Measurements from ENCODE around the gene KPTN.

KPTN gene

DNA sequence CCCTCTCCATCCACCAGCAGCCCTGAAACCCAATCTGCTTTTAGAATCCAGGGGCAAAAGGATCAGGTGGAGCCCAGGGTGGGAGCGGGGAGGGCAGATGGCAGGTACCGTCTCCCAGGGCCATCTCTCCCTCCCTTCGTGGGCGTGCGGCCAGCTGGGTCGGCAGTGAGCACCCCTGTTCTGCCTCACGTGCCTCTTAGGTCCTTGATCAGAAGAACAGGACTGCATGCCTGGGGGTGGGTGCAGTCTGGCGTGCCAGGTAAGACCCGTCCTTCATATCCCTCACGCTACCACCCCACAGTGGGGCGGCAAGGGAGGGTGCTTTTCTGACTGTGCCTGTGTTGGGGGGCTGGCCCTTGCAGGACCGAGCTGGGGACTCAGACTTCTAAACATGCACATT lies 14.3 kb downstream of the KPTN start:
- no peak for DNase-seq (ENCODE audit: low read depth in 2 of 3, low spot score in 2 of 3)

- DNase-seq (ENCODE audit: low read depth in 2 of 3, low spot score in 2 of 3): no peak
These were observed 14.7 kb downstream of the KPTN start for GRCh38 chr19:47469363-47469700.

DNA sequence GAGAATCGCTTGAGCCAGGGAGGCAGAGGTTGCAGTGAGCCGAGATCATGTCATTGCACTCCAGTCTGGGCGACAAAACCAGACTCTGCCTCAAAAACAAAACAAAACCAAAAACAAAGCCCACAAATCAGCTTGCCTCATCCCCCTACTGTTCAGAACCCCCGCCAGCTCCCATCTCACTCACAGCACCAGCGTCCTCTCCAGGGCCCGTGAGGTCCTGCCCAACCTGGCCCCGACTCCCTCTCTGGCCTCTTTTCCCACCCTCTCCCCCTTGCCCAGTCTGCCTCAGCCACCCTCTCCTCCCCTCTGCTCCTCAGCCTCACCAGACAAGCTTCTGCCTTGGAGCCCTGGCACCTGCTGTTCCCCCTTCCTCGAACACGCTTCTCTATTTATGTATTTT lies 16.1 kb downstream of the KPTN start:
- DNase-seq (ENCODE audit: low read depth in 2 of 3, low spot score in 2 of 3): no peak

DNA sequence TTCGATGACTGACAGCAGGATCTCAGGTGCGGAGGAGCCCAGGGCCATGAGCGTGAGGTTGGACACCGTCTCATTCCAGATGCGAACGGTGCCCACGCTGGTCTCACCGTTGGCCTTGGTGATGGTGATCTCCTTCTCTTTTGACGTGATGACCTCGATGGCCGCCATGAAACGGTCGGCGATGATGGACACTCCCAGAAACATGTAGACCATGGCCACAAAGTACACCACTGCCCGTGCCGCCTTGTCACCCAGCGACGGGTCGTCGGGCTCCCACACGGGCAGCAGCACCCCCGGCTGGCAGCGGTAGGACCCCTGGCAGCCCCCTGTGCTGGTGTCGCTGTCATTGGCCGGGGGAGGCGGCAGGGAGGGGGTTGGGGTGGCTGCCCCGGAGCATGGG lies 18.1 kb downstream of the KPTN start:
- DNase-seq (ENCODE audit: low read depth in 2 of 3, low spot score in 2 of 3): no peak

DNA sequence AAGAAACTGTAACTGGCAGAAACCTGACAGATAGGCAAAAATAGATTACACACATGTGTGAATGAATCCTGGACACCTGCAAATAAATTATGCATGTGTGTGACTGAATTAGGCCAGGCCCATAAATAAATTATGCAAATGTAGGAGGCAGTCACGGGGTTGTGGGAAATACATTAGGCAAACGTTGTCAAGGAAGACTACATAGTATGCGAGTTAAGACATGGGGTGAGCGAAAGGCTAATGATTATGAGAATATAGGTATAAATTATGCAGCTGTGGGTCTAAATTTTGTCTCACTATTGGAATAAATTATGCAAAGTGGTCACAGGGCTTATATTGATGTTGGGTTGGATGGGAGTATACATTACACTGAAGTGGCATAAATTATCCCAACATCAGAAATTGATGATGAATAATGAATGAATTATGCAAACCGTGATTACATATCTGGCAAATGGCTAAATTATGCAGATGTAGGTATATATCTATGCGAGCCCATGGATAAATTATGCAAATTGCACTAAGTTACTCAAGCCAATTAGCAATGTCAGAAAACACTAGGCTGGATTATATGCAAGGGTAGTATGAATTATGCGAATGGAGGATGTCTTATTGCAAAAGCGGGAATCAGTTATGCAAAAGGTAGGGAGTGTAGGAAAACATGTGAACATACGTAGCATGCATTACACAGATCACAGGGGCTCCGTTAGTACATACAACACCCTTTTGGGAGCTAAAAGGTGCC lies 19.2 kb downstream of the KPTN start:
- DNase-seq (ENCODE audit: low read depth in 2 of 3, low spot score in 2 of 3): no peak

- DNase-seq (ENCODE audit: low read depth in 2 of 3, low spot score in 2 of 3): no peak
These were observed 22.1 kb downstream of the KPTN start for GRCh38 chr19:47461876-47462275.

- DNase-seq (ENCODE audit: low read depth in 2 of 3, low spot score in 2 of 3): no peak
These were observed 24.5 kb downstream of the KPTN start for GRCh38 chr19:47459477-47459876.

GRCh38 chr19:47458672-47459071 lies 25.3 kb downstream of the KPTN start:
- no peak for DNase-seq (ENCODE audit: low read depth in 2 of 3, low spot score in 2 of 3)

DNA sequence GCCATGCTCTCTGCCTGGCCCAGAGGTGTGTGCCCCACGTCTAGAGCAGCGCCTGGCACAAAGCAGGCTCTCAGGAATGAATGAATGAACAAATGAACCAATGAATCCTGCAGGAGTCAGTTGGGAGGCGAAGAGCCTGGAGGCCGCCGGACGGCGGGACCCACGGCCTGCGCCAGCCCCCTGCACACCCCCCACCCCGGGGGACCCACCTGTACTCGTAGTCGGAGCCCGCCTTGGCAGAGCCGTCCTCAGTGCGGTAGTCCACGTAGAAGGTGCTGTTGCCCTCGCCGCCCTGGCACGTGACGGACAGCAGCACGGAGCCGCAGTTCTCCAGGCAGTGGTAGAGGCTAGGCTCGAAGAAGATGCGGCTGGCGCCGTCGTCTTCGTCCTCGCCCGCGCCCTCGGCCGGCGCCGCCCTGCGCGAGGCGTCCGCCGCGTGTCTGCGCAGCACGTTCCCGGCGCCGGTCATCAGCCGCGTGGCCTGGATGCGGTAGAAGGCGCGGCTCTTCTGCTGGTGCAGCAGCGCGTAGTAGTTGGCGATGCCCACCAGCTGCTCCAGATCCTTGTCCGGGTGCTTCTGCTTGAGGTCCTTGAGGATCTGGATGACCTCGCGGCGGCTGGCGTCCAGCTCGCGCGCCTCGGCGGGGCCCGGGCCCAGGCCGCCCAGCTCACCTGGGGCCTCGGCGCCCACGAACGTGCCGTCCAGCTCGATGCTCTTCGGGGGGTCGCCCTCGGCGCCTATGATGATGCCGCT lies 27.1 kb downstream of the KPTN start:
- DNase-seq (ENCODE audit: low read depth in 2 of 3, low spot score in 2 of 3): no peak

GRCh38 chr19:47450478-47450877 lies 33.5 kb downstream of the KPTN start:
- no peak for DNase-seq (ENCODE audit: low read depth in 2 of 3, low spot score in 2 of 3)

DNA sequence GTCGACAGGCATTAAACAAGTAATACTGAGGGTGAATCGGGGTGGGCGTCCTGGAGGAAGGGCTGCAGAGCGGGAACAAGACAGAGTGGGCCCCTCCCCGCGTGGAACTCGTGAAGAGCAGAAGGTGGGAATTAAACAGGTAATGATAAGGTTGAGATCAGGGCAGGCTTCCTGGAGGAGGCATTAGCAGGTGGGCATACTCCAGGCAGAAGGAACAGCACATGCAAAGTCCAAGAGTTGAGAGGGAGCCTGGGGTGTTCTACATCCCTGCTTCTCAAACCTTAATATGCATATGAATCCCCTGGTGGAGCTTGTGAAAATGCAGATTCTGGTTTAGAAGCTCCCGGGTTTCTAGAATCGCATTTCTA lies 35.7 kb downstream of the KPTN start:
- DNase-seq (ENCODE audit: low read depth in 2 of 3, low spot score in 2 of 3): no peak

DNA sequence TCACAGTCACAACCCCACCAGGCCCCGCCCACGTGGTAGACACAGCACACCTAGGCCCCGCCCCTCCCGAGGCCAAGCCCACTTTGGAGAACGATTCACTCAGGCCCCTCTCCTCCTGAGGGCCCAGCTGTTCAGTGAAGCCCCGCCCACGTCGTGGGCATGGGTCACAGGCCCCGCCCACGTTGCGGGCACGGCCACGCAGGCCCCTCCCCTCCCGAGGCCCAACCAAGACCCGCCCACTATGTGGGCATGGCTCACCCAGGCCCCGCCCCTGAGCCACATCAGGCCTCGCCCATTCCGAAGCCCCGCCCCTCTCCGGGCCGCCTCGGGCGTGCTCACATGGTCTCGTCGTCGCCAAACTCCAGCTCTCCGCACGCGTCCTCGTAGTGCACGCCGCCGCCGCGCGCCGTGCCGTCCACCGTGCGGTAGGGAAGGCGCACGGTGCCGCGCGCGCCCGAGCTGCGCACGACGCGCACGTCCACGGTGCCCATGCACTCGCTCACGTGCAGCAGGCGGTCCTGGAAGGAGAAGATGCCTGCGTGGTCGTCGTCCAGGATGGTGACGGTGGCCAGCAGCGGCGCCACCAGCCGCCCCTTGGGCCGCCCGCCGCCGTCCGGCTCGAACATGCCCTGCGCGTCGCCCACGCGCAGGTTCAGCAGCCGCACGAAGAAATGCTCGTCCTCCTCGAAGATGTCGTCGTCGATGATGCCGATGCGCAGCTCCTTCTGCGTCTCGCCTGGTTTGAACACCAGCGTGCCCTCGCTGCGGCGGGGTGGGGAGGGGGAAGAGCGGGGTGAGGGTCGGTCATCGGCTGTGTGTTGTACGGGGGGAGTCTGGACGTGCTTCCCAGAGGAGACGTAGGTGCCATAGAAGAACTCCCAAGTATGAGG lies 36.3 kb downstream of the KPTN start:
- DNase-seq (ENCODE audit: low read depth in 2 of 3, low spot score in 2 of 3): peak in 2 of 3 experiments; percentile 22 to 57

- DNase-seq (ENCODE audit: low read depth in 2 of 3, low spot score in 2 of 3): no peak
These were observed 37.2 kb downstream of the KPTN start for GRCh38 chr19:47446534-47447469.

- no peak for DNase-seq (ENCODE audit: low read depth in 2 of 3, low spot score in 2 of 3)
These were observed 38.0 kb downstream of the KPTN start for GRCh38 chr19:47445937-47446402.

DNA sequence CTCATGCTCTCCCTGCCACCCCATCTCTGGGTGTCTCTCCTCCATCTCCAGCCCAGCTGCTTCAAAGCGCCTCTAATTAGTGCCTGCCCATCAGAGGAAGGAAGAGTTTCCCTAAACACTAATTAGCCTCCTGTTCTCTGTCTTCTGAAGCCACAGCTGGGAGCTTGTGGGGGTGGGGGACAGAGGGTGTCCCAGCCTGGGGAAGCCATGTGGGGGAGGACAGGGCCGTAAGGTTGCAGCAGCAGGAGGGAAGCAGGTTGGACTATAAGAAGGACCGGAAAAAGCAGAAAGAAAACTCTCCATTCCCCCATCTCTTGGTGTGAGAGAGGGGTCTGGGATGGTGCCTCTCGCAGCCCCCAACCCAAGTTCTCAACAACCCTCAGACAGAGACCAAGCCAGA lies 38.5 kb downstream of the KPTN start:
- no peak for DNase-seq (ENCODE audit: low read depth in 2 of 3, low spot score in 2 of 3)

- no peak for DNase-seq (ENCODE audit: low read depth in 2 of 3, low spot score in 2 of 3)
These were observed 39.6 kb downstream of the KPTN start for GRCh38 chr19:47444388-47444821.

DNA sequence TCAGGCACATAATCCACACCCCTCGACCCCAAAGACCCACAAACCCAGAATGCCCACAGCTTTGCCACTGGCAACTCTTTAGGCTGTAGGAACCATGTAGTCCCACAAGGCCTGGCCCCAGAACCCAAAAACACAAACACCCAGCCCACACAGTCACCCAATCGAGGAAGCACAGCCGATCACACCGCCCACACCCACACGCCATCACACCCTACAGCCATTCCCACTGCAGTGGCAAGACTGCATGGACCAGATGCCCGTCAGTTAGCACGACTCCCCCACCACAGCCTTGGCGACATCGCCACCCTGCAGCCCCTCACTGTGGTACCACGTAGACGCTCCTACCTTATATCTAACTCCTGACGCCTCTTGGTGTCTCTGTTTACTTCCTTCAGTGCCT lies 40.7 kb downstream of the KPTN start:
- no peak for DNase-seq (ENCODE audit: low read depth in 2 of 3, low spot score in 2 of 3)

DNA sequence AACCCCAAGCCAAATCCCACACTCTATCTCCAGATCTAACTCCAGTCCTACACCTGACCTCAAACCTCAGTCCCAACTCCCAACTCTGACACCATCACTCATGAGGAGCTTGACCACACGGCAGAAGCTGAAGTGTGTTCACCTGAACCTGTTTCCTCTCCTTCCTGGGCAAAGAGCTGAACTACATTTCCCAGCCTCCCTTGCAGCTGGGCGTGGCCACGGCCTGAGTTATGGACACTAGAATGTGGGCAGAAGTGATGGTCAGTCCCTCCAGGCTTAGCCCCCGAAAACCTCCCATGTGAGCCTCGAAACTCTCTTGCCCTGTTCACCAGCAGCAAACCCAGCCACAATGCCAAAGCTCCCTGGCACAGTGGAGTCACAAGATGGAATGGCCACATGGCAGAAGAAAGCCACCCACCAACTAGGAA lies 45.2 kb downstream of the KPTN start:
- DNase-seq (ENCODE audit: low read depth in 2 of 3, low spot score in 2 of 3): no peak

- DNase-seq (ENCODE audit: low read depth in 2 of 3, low spot score in 2 of 3): no peak
These were observed 46.5 kb downstream of the KPTN start for GRCh38 chr19:47437500-47437899.

DNA sequence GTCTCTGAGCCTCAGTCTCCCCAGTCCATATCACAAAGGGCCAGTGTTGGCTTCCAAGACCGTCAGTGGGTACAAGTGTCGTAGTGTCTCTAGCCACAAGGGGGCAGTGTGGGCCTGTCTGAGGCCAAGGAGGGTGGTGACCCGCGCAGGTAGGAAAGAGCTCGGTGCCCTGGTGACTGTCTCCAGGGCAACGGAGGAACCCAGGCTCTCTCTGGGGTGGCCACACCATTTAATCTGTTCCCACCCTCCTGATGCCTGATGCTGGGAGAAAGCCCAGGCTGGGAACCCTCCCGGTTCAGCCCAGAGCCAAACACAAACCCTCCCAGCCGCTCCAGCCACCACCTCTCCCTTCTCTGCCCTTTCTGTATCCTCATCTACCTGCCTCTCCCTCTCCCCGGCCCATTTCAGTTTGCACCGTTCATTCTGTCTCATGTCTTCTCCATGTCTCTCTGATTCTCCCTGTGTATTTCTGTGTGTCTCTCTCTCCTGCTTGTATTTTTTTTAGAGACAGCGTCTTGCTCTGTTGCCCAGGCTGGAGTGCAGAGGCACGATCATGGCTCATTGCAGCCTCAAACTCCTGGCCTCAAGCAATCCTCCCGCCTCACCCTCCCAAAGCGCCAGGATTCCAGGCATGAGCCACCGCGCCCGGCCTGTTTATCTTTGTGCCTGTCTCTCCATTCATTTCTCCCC lies 47.2 kb downstream of the KPTN start:
- peak; percentile 58 to 82 (median 74) for DNase-seq (ENCODE audit: low read depth in 2 of 3, low spot score in 2 of 3)
